GM19324 (cell line): ENCODE measurements around the gene PPOX.
A peak's percentile ranks its signal among the peaks of the same experiment; 100 is the strongest.

Experiments used
- ATAC-seq: cut with Tn5 transposase; IDR thresholded peaks from one replicate; pipeline ENCODE4 v1.9.1; 2021; ENCODE audit warnings: mild to moderate bottlenecking, moderate library complexity; ENCODE audit not compliant: unreplicated experiment, low FRiP score

Gene PPOX

GRCh38 chr1:161173711-161174110 is 7.5 kb downstream of the PPOX start:
- no peak for ATAC-seq

GRCh38 chr1:161174911-161175310 is 8.7 kb downstream of the PPOX start:
- ATAC-seq: no peak

GRCh38 chr1:161175771-161176453 is 9.7 kb downstream of the PPOX start:
- ATAC-seq: no peak

GRCh38 chr1:161176468-161177111 is 10.4 kb downstream of the PPOX start:
- no peak for ATAC-seq

- peak; percentile 86 for ATAC-seq
Measured at GRCh38 chr1:161177112-161177935, 11.1 kb downstream of the PPOX start, which contains the start of gene B4GALT3. Gene B4GALT3, minus strand, starts transcription at chr1:161177507. Its CDS starts 1,447 bp downstream, at chr1:161176060.

GRCh38 chr1:161177936-161178244 is 11.7 kb downstream of the PPOX start:
- no peak for ATAC-seq

GRCh38 chr1:161179698-161180097 is 13.5 kb downstream of the PPOX start:
- no peak for ATAC-seq

GRCh38 chr1:161180639-161181038 is 14.4 kb downstream of the PPOX start:
- no peak for ATAC-seq

GRCh38 chr1:161182214-161182613 is 16.0 kb downstream of the PPOX start:
- peak; percentile 34 for ATAC-seq

GRCh38 chr1:161185282-161185682 is 19.1 kb downstream of the PPOX start:
- ATAC-seq: peak; percentile 75

GRCh38 chr1:161185732-161186311 is 19.6 kb downstream of the PPOX start:
- peak; percentile 15 for ATAC-seq

- ATAC-seq: no peak
Measured at GRCh38 chr1:161187311-161187710, 21.1 kb downstream of the PPOX start.

- ATAC-seq: no peak
Measured at GRCh38 chr1:161188381-161188780, 22.2 kb downstream of the PPOX start.

- ATAC-seq: no peak
Measured at GRCh38 chr1:161189036-161189435, 22.8 kb downstream of the PPOX start.

- ATAC-seq: no peak
Measured at GRCh38 chr1:161190962-161191521, 24.8 kb downstream of the PPOX start.

- no peak for ATAC-seq
Measured at GRCh38 chr1:161191971-161192370, 25.7 kb downstream of the PPOX start.

GRCh38 chr1:161192476-161193465 is 26.5 kb downstream of the PPOX start:
- peak; percentile 53 for ATAC-seq

GRCh38 chr1:161193561-161194235 is 27.5 kb downstream of the PPOX start:
- no peak for ATAC-seq

GRCh38 chr1:161195171-161195570 is 28.9 kb downstream of the PPOX start:
- ATAC-seq: no peak
